GM12891 (cell line): ENCODE results near the gene WASHC1. TPM values are rescaled to one million over a fixed set of nuclear protein-coding genes. Genes with fewer than 3 reads are reported as not detected.
"Not testable (repeated sequence)": the region's sequence is repeated elsewhere in the genome, so short reads cannot be mapped to it uniquely, and the experiment has no call there.

Experiments
- DNase-seq: peaks from one replicate; pipeline ENCODE4 v3.0.0; 2011; ENCODE audit warnings: low spot score; ENCODE audit not compliant: insufficient read length
- FAIRE-seq: peaks from 2 replicates; lab custom pipeline; 2011; peaks lifted over from hg19 to GRCh38; lab: Jason Lieb, UNC
- polyA plus RNA-seq: library from polyadenylated mRNA; unstranded; fragments of >200 nt; gene quantifications from one replicate; pipeline ENCODE4 v1.2.1, GENCODE V29; 2012; ENCODE audit warnings: low read depth, missing spikeins, inconsistent platforms; ENCODE audit not compliant: missing spikeins

The WASHC1 gene, protein sequence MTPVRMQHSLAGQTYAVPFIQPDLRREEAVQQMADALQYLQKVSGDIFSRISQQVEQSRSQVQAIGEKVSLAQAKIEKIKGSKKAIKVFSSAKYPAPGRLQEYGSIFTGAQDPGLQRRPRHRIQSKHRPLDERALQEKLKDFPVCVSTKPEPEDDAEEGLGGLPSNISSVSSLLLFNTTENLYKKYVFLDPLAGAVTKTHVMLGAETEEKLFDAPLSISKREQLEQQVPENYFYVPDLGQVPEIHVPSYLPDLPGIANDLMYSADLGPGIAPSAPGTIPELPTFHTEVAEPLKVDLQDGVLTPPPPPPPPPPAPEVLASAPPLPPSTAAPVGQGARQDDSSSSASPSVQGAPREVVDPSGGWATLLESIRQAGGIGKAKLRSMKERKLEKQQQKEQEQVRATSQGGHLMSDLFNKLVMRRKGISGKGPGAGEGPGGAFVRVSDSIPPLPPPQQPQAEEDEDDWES
- 6.2 TPM for polyA plus RNA-seq

DNA sequence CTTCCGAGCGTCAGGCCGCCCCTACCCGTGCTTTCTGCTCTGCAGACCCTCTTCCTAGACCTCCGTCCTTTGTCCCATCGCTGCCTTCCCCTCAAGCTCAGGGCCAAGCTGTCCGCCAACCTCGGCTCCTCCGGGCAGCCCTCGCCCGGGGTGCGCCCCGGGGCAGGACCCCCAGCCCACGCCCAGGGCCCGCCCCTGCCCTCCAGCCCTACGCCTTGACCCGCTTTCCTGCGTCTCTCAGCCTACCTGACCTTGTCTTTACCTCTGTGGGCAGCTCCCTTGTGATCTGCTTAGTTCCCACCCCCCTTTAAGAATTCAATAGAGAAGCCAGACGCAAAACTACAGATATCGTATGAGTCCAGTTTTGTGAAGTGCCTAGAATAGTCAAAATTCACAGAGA, at the start of gene WASHC1:
Gene WASHC1, minus strand, starts transcription at position 101 of the 400 bp plus-strand sequence. CDS start 4,457 bp downstream, outside the sequence.
- not testable (repeated sequence) for FAIRE-seq, DNase-seq

DNA sequence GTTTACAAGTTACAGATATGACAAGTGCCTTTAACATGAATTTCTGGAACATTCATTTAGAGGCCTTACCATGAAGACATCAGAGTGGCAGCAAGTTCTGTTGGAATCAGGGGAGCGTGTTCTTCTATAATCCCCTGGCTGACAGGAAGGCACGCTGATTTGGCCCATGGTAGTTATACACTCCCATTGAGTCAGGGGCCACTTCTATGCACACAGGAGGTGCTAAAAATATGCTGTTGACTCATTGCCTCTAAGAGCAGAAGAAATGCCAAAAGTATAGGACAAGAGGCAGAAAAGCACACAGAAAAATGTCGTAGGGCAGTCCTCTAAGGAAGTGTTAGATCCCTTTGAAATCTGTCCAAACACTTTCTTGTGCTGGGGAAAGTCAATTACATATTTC, 49.1 kb upstream of the WASHC1 start:
- not testable (repeated sequence) for FAIRE-seq

DNA sequence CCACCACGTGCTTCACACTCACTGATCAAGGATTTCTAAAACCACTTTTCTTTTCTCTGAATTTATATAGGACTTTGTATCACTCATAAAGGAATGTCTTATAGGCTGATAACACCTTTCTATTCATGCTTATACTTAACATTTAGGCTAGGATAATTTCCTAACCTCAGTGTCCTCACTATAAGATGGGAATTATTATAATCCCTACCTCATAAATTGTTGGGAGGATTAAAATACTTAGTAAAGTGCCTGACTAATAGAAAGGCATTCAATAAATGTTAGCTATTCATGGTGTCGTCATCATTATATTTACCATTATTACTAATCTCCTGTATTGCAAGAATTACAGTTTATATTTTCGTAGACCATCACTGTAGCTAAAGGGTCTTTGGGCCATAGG, 47.1 kb upstream of the WASHC1 start:
- not testable (repeated sequence) for DNase-seq, FAIRE-seq

More for the DNA sequence above, 49.1 kb upstream of the WASHC1 start:
- DNase-seq = not testable (repeated sequence)

- not testable (repeated sequence) for DNase-seq, FAIRE-seq
Observed at GRCh38 chr9:73900-74525, 44.8 kb upstream of the WASHC1 start.

DNA sequence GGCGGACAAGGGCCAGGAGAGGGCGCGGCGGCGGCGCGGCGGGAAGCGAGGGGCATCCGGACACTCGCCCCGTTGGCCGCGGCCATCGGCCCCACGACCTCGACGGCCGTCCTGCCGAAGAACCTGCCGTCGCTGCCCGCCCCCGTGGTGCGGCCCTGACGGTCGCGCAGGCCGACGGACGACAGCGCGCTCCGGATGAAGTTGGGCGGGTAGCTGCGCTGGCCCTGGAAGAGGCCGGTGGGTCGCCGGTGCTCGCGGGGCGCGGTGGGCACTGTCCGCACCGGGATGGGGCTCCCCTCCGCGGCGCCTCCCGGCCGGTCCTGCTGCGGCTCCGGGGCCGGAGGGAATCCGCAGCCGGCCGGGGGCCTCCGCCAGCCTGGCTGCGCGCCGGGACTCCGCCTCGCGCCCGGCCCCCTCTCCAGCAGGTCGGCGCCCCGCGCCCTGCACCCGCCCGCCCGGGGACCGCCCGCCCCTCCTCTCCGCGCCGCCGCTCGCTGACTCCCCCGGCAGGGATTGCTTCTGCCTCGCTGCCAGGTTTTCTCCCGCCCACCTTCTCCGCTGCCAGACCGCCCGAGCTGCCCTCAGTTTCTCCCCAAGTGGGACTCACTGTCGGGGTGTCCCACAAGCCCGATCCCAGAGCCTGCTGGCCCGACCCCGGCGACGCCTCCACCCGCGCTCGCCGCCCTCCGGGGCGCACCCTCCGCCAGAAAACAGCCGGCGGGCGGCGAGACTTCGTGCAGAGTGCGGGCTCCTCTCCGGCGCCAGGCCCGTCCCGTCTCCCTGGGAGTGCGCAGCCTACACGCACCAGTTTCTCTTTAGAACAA, 44.0 kb upstream of the WASHC1 start:
- FAIRE-seq, DNase-seq: not testable (repeated sequence)

DNA sequence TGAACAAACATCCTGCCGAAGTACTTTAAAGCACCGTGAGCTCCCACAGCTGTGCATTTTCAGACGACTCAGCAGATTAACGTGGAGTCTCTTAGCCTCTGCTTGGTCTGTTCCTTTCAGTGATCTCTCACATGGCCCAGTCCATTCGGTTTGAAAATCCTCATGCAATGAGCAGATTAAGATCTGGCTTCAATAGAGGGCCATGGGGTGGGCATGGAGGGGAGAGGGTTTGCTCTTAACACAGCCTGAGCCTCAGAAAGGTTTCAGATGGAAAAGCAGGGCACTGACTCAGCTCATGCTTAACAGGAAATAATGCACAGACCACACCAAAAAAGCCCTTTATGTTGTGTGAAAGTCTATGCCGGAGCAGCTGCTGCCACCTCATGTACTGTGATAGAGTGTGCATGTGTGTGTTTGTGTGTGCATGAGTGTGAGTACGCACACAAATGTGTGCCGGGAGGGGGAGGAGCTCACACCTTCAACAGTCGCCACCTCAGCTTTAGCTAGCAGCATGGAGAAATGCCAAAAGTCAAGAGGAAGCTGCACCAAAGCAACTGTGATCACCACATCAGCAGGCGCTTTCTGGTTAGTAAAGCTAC, 33.9 kb upstream of the WASHC1 start:
- FAIRE-seq, DNase-seq: not testable (repeated sequence)

- not testable (repeated sequence) for FAIRE-seq, DNase-seq
Observed at GRCh38 chr9:52678-53077, 23.4 kb upstream of the WASHC1 start.

GRCh38 chr9:48190-48842, 19.1 kb upstream of the WASHC1 start:
- DNase-seq, FAIRE-seq: not testable (repeated sequence)

DNA sequence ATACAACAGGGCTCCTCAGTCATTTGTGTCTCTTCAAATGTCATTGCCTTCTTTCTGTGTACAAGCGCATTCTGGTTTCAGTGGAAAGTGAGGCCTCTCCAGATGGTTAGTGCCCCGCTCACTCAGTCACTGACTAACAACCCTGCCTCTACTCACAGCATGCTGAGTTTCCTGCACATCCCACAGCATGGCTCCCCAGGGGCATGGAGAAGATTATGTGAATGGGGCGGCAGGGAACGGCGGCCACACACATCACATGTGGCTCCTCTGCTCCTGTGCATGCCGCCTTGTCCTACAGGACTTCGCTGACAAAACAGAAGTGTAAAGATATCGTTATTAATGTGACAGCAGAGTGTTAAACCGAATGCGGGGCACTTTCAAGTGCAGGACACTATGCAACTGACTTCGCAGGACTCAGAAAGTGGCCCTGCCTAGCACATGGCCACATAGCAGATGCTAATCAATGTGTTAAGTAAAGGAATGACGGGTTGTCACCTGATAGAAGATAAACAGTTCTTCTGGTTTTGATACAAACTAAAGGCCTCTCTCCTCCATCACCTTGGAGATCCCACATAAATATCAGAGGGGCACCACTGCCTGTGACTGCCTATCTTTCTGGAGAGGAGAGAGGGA, 17.5 kb upstream of the WASHC1 start:
- not testable (repeated sequence) for FAIRE-seq, DNase-seq

- not testable (repeated sequence) for FAIRE-seq
Observed at GRCh38 chr9:46164-46563, 16.9 kb upstream of the WASHC1 start.

DNA sequence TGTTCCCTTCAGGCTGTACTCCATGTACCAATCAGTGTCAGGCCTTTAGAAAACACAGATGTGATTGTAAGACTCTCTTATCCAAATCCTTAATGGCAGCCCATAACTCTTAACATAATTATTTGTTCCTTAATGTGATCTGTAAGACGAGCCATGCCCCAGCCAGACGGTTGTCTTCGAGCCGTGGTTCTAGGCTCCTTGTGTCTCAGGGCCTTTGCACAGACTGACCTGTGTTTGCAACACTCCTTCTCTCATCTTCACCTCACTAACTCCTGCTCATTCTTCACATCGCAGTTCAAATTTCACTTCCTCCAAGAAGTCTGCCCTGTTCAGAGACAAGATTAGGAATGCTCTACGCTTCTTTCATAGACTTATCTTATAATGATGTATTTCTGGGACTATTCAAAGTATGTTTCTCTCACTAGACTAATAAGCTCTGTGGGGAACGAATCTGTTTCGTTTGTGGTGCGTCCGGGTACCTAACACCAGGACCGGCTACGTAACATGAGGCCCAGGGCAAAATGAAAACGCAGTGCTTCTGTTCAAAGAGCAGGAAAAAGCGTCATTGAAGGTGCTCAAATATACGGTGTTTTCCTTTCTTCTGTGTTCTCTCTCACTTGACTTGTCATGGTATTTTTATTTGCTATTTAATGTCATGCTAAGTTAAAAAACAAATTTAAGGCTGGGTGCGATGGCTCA, 16.1 kb upstream of the WASHC1 start:
- not testable (repeated sequence) for DNase-seq, FAIRE-seq

More at GRCh38 chr9:46164-46563, 16.9 kb upstream of the WASHC1 start:
- not testable (repeated sequence) for DNase-seq

DNA sequence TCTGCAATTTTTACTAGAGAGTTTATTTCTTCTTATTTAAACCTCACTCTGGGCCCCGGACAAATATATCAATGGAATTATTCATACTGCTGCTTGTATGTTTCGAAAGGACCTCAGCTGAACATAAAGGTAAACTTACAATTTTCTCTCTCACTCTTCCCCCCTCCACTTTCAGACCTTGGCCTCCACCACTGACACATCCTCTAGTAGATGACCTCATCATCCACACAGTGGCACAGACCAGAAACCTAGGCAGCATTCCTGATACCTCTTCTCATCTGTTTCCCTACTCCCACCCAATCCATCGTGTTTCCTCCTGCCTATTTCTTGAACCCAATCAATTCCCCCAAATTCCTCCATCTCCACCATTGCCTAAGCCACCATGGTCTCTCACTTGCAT, 15.2 kb upstream of the WASHC1 start:
- not testable (repeated sequence) for DNase-seq, FAIRE-seq

DNA sequence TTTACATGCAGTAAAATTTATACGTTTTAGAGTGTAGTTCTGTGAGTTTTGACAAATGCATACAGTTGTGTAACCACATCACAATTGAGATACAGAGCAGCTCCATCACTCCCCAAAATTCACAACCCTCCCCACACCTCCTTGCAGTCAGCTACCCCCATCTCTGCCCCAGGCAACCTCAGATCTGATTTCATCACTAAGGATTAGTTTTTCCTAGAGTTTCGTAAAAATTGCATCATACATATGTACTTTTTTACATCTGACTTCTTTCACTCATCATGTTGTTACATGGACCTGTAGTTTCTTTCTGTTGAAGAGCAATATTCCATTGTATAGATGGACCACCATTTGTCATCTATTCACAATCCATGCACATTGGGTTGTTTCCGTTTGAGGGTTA, 14.4 kb upstream of the WASHC1 start:
- not testable (repeated sequence) for FAIRE-seq, DNase-seq

DNA sequence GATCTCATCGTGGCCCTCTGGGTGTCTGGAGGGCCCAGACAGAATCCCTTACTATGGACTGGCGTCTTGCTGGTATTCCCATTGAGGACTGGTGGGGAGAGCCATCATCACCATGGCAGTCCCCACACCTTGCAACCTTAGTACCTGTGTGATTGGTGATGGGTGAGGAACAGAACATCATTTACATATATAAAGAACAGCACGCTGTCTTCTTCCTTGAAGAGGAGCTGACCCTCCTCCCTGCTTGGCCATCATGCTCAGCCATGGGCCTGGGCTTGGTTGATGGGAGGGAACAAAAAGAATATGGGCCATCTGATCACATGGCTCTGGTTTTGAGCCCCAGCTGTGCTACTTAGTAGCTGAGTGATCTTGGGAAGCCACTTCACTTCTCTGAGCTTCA, 13.9 kb upstream of the WASHC1 start:
- FAIRE-seq, DNase-seq: not testable (repeated sequence)

GRCh38 chr9:41819-42218, 12.6 kb upstream of the WASHC1 start:
- not testable (repeated sequence) for FAIRE-seq

GRCh38 chr9:41261-41676, 12.0 kb upstream of the WASHC1 start:
- DNase-seq, FAIRE-seq: not testable (repeated sequence)

More at GRCh38 chr9:41819-42218, 12.6 kb upstream of the WASHC1 start:
- not testable (repeated sequence) for DNase-seq

DNA sequence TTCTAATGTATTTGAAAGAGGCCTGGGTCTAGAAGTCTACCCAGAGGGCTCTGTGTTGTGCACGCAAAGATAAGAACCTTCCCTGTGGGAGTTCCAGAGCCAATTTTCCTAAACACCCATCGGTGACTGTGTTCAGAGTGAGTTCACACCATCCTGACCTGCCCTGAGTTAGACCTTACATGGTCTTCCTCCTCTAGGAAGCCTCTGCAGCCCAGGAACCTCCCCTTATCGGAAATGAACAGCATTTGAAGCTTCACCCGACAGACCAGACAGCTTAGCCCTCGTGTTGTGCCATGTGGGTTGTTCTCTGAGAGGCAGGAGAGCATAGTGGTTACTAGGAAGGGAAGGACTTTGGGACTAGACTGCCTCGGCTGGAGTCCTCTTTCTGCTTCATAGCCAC, 3.1 kb upstream of the WASHC1 start:
- not testable (repeated sequence) for DNase-seq, FAIRE-seq
